Fibroblast of pulmonary artery (primary cell): Measurements from ENCODE around the gene NANP.
"Not testable (repeated sequence)": the region's sequence is repeated elsewhere in the genome, so short reads cannot be mapped to it uniquely, and the experiment has no call there.

Experiments used
- DNase-seq: peaks from one replicate; pipeline ENCODE4 v3.0.0-alpha.2; 2010; ENCODE audit warnings: low read depth
- H3K4me3 ChIP-seq: replicated peaks from 2 replicates; pipeline ENCODE4 v1.5.1; 2011; ENCODE audit warnings: low read depth, mild to moderate bottlenecking, control low read depth, low read length, moderate library complexity
- TF ChIP-seq, protein P1 (sequence below): IDR thresholded peaks from 2 replicates; pipeline ENCODE4 v1.5.1; 2011; ENCODE audit warnings: mild to moderate bottlenecking, control low read depth, low read length, inconsistent platforms; ENCODE audit errors: missing control alignments

The NANP gene, protein sequence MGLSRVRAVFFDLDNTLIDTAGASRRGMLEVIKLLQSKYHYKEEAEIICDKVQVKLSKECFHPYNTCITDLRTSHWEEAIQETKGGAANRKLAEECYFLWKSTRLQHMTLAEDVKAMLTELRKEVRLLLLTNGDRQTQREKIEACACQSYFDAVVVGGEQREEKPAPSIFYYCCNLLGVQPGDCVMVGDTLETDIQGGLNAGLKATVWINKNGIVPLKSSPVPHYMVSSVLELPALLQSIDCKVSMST

DNA sequence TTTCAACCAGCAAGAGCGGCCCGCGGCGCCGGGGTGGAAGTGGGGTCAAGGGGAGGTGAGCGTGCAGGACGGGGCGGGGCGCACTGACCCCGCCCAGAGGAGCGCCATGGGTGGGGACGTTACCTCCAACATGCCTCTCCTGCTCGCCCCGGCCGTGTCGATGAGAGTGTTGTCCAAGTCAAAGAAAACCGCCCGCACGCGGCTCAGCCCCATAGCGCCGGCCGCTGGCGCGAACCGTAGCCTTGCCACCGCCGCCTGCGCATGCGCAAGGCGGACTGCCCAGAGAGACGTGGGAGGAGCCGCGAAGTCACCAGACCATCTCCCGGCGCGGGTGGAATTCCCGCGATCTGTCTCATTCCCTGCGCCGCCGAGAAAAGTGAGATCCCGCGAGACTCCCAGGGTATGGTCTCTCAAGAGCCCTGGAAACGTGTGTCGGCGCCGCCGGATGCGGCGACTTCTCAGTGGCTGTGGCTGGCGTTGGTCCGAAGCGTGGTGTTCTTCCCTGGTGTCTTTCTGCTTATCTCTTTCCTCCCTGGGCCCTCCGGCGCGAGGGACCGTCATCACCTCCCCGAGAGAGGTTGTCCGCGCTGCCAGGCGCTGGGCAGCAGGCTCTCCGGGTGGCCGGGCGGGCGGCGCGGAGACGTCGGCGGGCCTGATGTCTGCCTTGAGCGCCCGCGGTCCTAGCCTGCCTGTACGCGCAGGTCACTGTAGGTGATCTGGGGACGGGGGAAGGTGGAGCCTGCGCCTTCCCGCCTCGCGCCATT is at the start of gene NANP:
Gene NANP, minus strand, starts transcription at position 279 of the 764 bp plus-strand sequence. Its CDS starts 66 bp downstream, at position 213.
- H3K4me3 ChIP-seq: peak within 1 kb of the TSS; percentile 84
- TF ChIP-seq, protein P1, sequence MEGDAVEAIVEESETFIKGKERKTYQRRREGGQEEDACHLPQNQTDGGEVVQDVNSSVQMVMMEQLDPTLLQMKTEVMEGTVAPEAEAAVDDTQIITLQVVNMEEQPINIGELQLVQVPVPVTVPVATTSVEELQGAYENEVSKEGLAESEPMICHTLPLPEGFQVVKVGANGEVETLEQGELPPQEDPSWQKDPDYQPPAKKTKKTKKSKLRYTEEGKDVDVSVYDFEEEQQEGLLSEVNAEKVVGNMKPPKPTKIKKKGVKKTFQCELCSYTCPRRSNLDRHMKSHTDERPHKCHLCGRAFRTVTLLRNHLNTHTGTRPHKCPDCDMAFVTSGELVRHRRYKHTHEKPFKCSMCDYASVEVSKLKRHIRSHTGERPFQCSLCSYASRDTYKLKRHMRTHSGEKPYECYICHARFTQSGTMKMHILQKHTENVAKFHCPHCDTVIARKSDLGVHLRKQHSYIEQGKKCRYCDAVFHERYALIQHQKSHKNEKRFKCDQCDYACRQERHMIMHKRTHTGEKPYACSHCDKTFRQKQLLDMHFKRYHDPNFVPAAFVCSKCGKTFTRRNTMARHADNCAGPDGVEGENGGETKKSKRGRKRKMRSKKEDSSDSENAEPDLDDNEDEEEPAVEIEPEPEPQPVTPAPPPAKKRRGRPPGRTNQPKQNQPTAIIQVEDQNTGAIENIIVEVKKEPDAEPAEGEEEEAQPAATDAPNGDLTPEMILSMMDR: no peak
- DNase-seq: peak; percentile 98

DNA sequence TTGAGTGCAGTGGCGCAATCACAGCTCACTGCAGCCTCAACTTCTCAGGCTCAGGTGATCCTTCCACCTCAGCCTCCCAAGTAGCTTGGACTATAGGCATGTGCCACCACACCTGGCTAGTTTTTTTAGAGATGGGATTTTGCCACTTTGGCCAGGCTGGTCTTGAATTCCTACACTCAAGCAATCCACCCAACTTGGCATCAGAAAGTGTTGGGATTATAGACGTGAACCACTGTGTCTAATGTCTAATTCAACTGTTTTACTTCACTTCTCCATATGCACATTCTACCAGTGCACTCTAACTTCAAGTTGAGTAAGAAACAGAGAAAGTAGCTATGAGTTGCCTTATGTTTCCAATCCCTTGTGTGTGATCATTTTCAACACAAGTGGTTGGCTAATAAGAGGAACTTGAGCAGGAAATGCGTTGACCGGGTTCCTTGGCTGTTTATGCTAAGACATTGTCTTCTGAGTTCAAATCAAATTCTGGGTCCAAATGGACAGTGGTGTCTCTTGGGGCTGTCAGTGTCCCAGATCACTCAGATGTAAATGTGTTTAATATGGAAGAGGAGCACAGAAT is 48.9 kb upstream of the NANP start:
- DNase-seq: no peak
- TF ChIP-seq, protein P1: no peak
- no peak overlapping the region for H3K4me3 ChIP-seq

DNA sequence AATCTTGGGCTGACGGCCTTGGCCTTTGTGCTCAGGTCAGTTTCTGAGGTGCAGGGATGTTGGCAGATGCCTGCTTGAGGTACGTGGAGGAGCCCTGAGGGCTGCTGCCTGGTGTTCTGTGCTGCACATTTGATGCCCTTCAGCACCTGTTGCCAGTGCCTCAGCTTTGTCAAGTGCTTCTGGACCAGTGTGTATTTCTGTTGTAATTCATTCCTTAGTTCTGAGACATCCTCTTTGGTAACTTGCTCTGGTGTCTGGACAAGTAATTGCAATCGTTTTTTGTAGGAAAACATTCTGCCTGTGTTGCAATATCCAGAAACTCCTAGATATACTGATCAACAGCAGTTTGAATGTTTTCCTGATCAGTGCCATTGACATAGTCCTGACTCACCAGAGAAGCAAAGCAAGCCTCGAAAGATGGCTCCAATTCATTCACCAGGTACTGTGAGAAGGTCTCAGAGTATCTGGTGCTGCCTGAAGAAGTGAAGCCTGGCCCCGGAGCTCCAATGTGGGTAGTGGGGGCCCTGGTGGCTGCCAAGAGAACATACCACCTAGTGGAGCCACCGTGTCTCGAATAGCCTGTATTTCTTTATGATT is 46.1 kb upstream of the NANP start:
- H3K4me3 ChIP-seq: no peak overlapping the region
- TF ChIP-seq, protein P1: no peak
- DNase-seq: peak; percentile 70

DNA sequence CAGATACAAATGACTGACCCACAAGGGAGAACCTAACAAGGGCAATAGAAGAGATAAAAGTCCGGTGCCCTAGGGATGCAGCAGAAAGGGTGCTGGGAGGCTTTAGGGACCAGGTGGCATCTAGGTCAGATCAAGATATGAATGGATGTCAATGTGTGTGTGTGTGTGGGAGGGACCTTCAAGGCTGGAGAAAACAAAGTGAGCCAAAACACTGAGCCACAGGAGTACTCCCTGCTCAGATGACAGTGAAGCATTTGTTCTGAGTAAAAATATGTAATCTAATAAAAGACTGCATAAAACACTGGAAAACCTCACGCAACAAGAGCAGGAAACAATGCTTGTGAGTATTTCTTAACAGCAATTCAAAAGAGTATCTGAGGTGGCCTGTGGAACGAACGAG is 44.6 kb upstream of the NANP start:
- no peak overlapping the region for H3K4me3 ChIP-seq
- peak; percentile 13 for DNase-seq
- TF ChIP-seq, protein P1: no peak

DNA sequence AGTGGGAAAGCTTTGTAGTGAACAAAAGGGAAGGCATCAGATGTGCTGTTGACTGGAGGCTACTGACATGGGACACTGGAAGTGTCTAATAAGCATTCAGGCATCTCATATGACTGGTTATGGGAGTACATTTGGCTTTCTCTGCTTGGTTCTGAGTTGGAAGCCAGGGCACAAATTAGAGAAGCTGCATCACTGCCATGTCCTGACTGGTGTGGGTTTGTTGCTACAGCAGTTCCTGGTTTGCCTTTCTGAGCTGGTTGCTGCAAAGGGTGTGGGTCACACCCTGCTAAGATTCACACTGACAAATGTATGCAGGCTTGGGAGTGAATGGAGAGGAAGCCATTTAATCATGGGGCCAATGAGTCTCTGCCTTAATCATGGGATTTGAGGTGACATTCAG is 36.2 kb upstream of the NANP start:
- TF ChIP-seq, protein P1: no peak
- no peak overlapping the region for H3K4me3 ChIP-seq
- DNase-seq: no peak

DNA sequence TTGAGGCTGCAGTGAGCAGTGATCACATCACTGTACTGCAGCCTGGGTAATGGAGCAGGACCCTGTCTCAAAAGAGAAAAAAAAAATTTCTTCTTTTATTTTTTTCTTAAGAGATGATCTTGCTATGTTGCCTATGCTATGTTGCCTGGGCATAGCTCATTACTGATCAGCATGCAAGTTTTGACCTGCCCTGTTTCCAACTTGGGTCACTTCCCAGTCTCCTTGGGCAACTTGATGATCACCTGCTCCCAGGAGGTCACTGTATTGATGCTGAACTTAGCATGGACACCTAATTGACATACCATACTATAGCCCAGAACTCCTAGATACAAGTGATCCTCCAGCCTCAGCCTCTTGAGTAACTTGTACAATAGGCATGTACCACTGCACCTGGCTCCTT is 30.7 kb upstream of the NANP start:
- DNase-seq: no peak
- H3K4me3 ChIP-seq: no peak overlapping the region
- TF ChIP-seq, protein P1: no peak

DNA sequence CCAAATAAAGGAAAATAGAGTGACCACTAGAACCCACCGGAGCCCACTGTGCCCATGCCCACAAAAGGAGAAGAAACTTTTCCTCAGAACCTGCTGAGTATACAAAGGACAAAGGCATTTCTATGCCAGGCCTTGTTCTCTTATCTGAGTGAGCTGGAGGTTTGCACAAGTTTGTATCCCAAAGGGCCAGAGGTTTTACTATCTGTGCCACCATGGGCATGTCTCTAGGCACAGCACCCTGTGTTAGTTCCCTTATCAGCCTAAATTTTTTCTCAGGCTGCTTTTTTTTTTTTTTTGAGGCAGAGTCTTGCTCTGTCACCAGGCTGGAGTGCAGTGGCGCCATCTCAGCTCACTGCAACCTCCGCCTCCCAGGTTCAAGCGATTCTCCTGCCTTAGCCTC is 29.1 kb upstream of the NANP start:
- not testable (repeated sequence) for H3K4me3 ChIP-seq, DNase-seq
